Loucy (cell line): ENCODE measurements around the gene TTPAL.

ENCODE experiments used
- CTCF ChIP-seq: fragments of 200-600 bp; sonication (generic); conservative IDR thresholded peaks from 2 replicates; pipeline ENCODE4 v1.5.1; 2014; ENCODE audit warnings: mild to moderate bottlenecking, antibody characterized with exemption, low read length
- EZH2phosphoT487 ChIP-seq: fragments of 200-600 bp; IDR thresholded peaks from 2 replicates; pipeline ENCODE4 v1.6.1; 2018; ENCODE audit warnings: antibody characterized with exemption, mild to moderate bottlenecking, moderate library complexity, borderline replicate concordance

- TF ChIP-seq CTCF (no peak), EZH2phosphoT487 (no peak)
These were observed 36.4 kb upstream of the TTPAL start for GRCh38 chr20:44439318-44439717.
